Spleen (tissue), 11 donors: ENCODE measurements around the gene SCN11A. TPM values are rescaled to one million over a fixed set of nuclear protein-coding genes. Genes with fewer than 3 reads are reported as not detected.

Experiments used
- DNase-seq: peaks from one replicate; pipeline ENCODE4 v3.0.0-alpha.2; 2020
- H3K27ac ChIP-seq, 8 donors: fragments of 200-600 bp; sonication (generic) in 7 of 8; 1 replicate in 4 of 8; 2 replicates in 4 of 8; pipeline versions ENCODE4 v1.5.0 to v1.8.0; 2016 to 2021; ENCODE audit warnings: inconsistent platforms in 4 of 8, mild to moderate bottlenecking in 4 of 8, moderate library complexity in 1 of 8
- H3K27me3 ChIP-seq, 7 donors: fragments of 200-600 bp; sonication (generic) in 6 of 7; replicated peaks in 1 of 7; 1 replicate in 4 of 7; 2 replicates in 3 of 7; pipeline versions ENCODE4 v1.5.0 to v1.8.0; 2016 to 2021; ENCODE audit warnings: inconsistent platforms in 3 of 7, mild to moderate bottlenecking in 1 of 7
- H3K36me3 ChIP-seq, 6 donors: fragments of 200-600 bp; sonication (generic) in 5 of 6; 1 replicate in 4 of 6; 2 replicates in 2 of 6; pipeline versions ENCODE4 v1.5.0 to v1.8.0; 2016 to 2021; ENCODE audit warnings: inconsistent platforms in 2 of 6
- H3K4me1 ChIP-seq, 6 donors: fragments of 200-600 bp; sonication (generic) in 5 of 6; 1 replicate in 3 of 6; 2 replicates in 3 of 6; pipeline versions ENCODE4 v1.5.0 to v1.8.0; 2016 to 2021; ENCODE audit warnings: inconsistent platforms in 3 of 6
- H3K4me3 ChIP-seq, 8 donors: fragments of 200-600 bp; sonication (generic) in 7 of 8; 1 replicate in 4 of 8; 2 replicates in 4 of 8; pipeline versions ENCODE4 v1.5.0 to v1.8.0; 2016 to 2021; ENCODE audit warnings: inconsistent platforms in 4 of 8, mild to moderate bottlenecking in 4 of 8, moderate library complexity in 2 of 8
- H3K9me3 ChIP-seq, 8 donors: fragments of 200-600 bp; sonication (generic) in 7 of 8; 1 replicate in 4 of 8; 2 replicates in 4 of 8; pipeline versions ENCODE4 v1.5.0 to v1.8.0; 2016 to 2021; ENCODE audit warnings: inconsistent platforms in 4 of 8
- CTCF ChIP-seq, 11 experiments: fragments of 200-600 bp in 7 of 11; fragments of 450-650 bp in 4 of 11; sonication (generic) in 4 of 11; IDR thresholded peaks in 8 of 11; conservative IDR thresholded peaks in 3 of 11; 1 replicate in 7 of 11; 2 replicates in 4 of 11; pipeline versions ENCODE4 v1.4.0 to v1.8.0; 2016 to 2021; ENCODE audit warnings: antibody characterized with exemption in 11 of 11, inconsistent platforms in 4 of 11, mild to moderate bottlenecking in 1 of 11
- POLR2A ChIP-seq, 3 donors: fragments of 450-650 bp; IDR thresholded peaks; one replicate each; pipeline ENCODE4 v1.5.1; 2017; ENCODE audit warnings: antibody characterized with exemption in 3 of 3, mild to moderate bottlenecking in 1 of 3
- POLR2AphosphoS5 ChIP-seq, 3 donors: sonication (generic); formaldehyde crosslinking; IDR thresholded peaks; one replicate each; pipeline ENCODE4 v1.5.1; 2017; ENCODE audit warnings: antibody characterized with exemption in 3 of 3
- WGBS, 5 donors: extraction: QIAGEN DNeasy Blood & Tissue Kit in 3 of 5; methylation state at CpG; one replicate each; pipeline versions ENCODE4 v1.1.5 to v1.1.7; 2013 to 2018; 5-methylcytosine and 5-hydroxymethylcytosine counted together
- intact Hi-C: fragments of 100-400 bp; cut with DNase I; formaldehyde crosslinking; loops from one replicate; pipeline ENCODE4 v1.15.0; 2023; ENCODE audit warnings: low total_unique reads
- polyA plus RNA-seq, 3 donors: library from polyadenylated mRNA; stranded (reverse); fragments of 200-250 nt; gene quantifications; one replicate each; pipeline ENCODE4 v1.2.1, GENCODE V29; 2013
- total RNA-seq, 7 donors: library from RNA; depleted of rRNA in 3 of 7; stranded (reverse); fragments of >200 nt in 3 of 7; fragmentation: NEBNext Ultra II Directional in 4 of 7; extraction: Animal tissue kit (Norgen Biotek cat#: 25700) in 4 of 7; gene quantifications; one replicate each; pipeline versions ENCODE4 v1.1.0 to v1.2.1, GENCODE V29; 2016 to 2021
- donor health status: healthy with polysubstance abuse.
- donor health status: DM: no; HTN: no; CAD: no; lungs with moderate emphysema.
- donor health status: DM: no; HTN: no; CAD: no.
- donor health status: Bipolar disorder and iron deficiency.
- donor health status: healthy.
- donor health status: DM: no; HTN: no; CAD: no.
- donor health status: DM: yes; HTN: yes; CAD: no.

Gene SCN11A
- total and polyA plus RNA-seq, 10 donors: 0.26 to 6.0 (median 2.5) TPM

GRCh38 chr3:39021465-39022285, 30.1 kb downstream of the SCN11A start:
- intact Hi-C loops: no loop called here
- H3K9me3 ChIP-seq: no peaks in the 10 kb centered on the region
- WGBS, 5 donors: 87 to 97% (median 92%) methylated on average over 4 of the region's 4 CpGs

GRCh38 chr3:39021029-39021428, 30.7 kb downstream of the SCN11A start:
- peaks cover 0 to 8% (median 0%) of the 10 kb centered on the region in 7 donors for H3K27me3 ChIP-seq
- H3K36me3 ChIP-seq: no peaks in the 10 kb centered on the region
- TF ChIP-seq POLR2A (IDR thresholded peaks at IDR 0.05) (no peak), CTCF (IDR thresholded peaks at IDR 0.05 in 8 of 11, conservative IDR thresholded peaks at IDR 0.05 in 3 of 11) (no peak), POLR2AphosphoS5 (IDR thresholded peaks at IDR 0.05) (no peak)
- H3K27ac ChIP-seq: no peak overlapping the region
- H3K9me3 ChIP-seq: no peaks in the 10 kb centered on the region
- H3K4me1 ChIP-seq: no peaks in the 10 kb centered on the region
- intact Hi-C loops: no loop called here
- no peak overlapping the region for H3K4me3 ChIP-seq
- 72 to 90% (median 79%) methylated on average over 1 of the region's 1 CpG for WGBS, 5 donors
- no peak for DNase-seq

More at GRCh38 chr3:39021465-39022285, 30.1 kb downstream of the SCN11A start:
- no peaks in the 10 kb centered on the region for H3K36me3 ChIP-seq
- TF ChIP-seq POLR2A (IDR thresholded peaks at IDR 0.05): no peak
- peaks cover 0 to 8% (median 0%) of the 10 kb centered on the region in 7 donors for H3K27me3 ChIP-seq
- DNase-seq: no peak
- H3K27ac ChIP-seq: no peak overlapping the region
- no peaks in the 10 kb centered on the region for H3K4me1 ChIP-seq
- no peak overlapping the region for H3K4me3 ChIP-seq

GRCh38 chr3:39019299-39019698, 32.4 kb downstream of the SCN11A start:
- intact Hi-C loops: no loop called here
- Histone ChIP-seq H3K9me3 (no peaks in the 10 kb centered on the region), H3K27me3 (peaks cover 0 to 8% (median 0%) of the 10 kb centered on the region in 7 donors), H3K27ac (no peak overlapping the region), H3K4me1 (no peaks in the 10 kb centered on the region), H3K36me3 (no peaks in the 10 kb centered on the region), H3K4me3 (no peak overlapping the region)
- no peak for DNase-seq
- TF ChIP-seq CTCF (IDR thresholded peaks at IDR 0.05 in 8 of 11, conservative IDR thresholded peaks at IDR 0.05 in 3 of 11): no peak
- no peak for TF ChIP-seq POLR2AphosphoS5 (IDR thresholded peaks at IDR 0.05)
- no peak for TF ChIP-seq POLR2A (IDR thresholded peaks at IDR 0.05)
- WGBS, 5 donors: 71 to 89% (median 79%) methylated on average over 2 of the region's 2 CpGs

GRCh38 chr3:39015418-39015817, 36.3 kb downstream of the SCN11A start:
- H3K36me3 ChIP-seq: no peaks in the 10 kb centered on the region
- no peak overlapping the region for H3K4me3 ChIP-seq
- peaks cover 0 to 8% (median 0%) of the 10 kb centered on the region in 7 donors for H3K27me3 ChIP-seq
- no peaks in the 10 kb centered on the region for H3K9me3 ChIP-seq
- intact Hi-C loops: no loop called here
- no peak for TF ChIP-seq POLR2AphosphoS5 (IDR thresholded peaks at IDR 0.05)
- TF ChIP-seq POLR2A (IDR thresholded peaks at IDR 0.05): no peak
- TF ChIP-seq CTCF (IDR thresholded peaks at IDR 0.05 in 8 of 11, conservative IDR thresholded peaks at IDR 0.05 in 3 of 11): no peak
- H3K4me1 ChIP-seq: no peaks in the 10 kb centered on the region
- whole genome bisulfite sequencing, 5 donors: 92 to 95% (median 94%) methylated on average over 3 of the region's 3 CpGs
- no peak overlapping the region for H3K27ac ChIP-seq
- DNase-seq: no peak
